MM.1S (cell line): Measurements from ENCODE around the gene CXCL11.

Experiments used
- DNase-seq: peaks from one replicate; pipeline ENCODE4 v3.0.0-alpha.2; 2015
- H2AFZ ChIP-seq: fragments of 300-600 bp; sonication (generic); 2 replicates; pipeline ENCODE4 v1.6.0; 2016; ENCODE audit warnings: antibody characterized with exemption, low read length
- H3F3A ChIP-seq: fragments of 300-600 bp; sonication (generic); 2 replicates; pipeline ENCODE4 v1.6.1; 2016; ENCODE audit warnings: mild to moderate bottlenecking, antibody characterized with exemption, low read length, moderate library complexity, mixed read lengths; ENCODE audit not compliant: insufficient read depth
- H3K27ac ChIP-seq: fragments of 300-600 bp; sonication (generic); 2 replicates; pipeline ENCODE4 v1.5.1; 2016; ENCODE audit warnings: mild to moderate bottlenecking, low read length
- H3K27me3 ChIP-seq: fragments of 300-600 bp; sonication (generic); replicated peaks from 2 replicates; pipeline ENCODE4 v1.6.0; 2016; ENCODE audit warnings: low read length; ENCODE audit not compliant: insufficient read depth
- H3K36me3 ChIP-seq: fragments of 300-600 bp; sonication (generic); replicated peaks from 2 replicates; pipeline ENCODE4 v1.6.1; 2016; ENCODE audit warnings: mild to moderate bottlenecking, low read length, mixed read lengths; ENCODE audit not compliant: insufficient read depth
- H3K4me1 ChIP-seq: fragments of 300-600 bp; sonication (generic); 2 replicates; pipeline ENCODE4 v1.6.1; 2016; ENCODE audit warnings: low read length, mixed read lengths
- H3K4me2 ChIP-seq: fragments of 300-600 bp; sonication (generic); 2 replicates; pipeline ENCODE4 v1.6.0; 2016; ENCODE audit warnings: low read depth, low read length
- H3K4me3 ChIP-seq: fragments of 300-600 bp; sonication (generic); 2 replicates; pipeline ENCODE4 v1.5.1; 2016; ENCODE audit warnings: low read length, mixed read lengths
- H3K79me2 ChIP-seq: fragments of 300-600 bp; sonication (generic); 2 replicates; pipeline ENCODE4 v1.6.1; 2016; ENCODE audit warnings: mixed run types, low read length, mixed read lengths
- H3K9ac ChIP-seq: fragments of 300-600 bp; sonication (generic); 2 replicates; pipeline ENCODE4 v1.6.1; 2016; ENCODE audit warnings: low read length, mixed read lengths
- H3K9me2 ChIP-seq: fragments of 300-600 bp; sonication (generic); replicated peaks from 2 replicates; pipeline ENCODE4 v1.6.1; 2016; ENCODE audit warnings: mild to moderate bottlenecking, low read length, mixed read lengths; ENCODE audit not compliant: insufficient read depth
- H3K9me3 ChIP-seq: fragments of 300-600 bp; sonication (generic); replicated peaks from 2 replicates; pipeline ENCODE4 v1.6.1; 2016; ENCODE audit warnings: mild to moderate bottlenecking, low read length, mixed read lengths; ENCODE audit not compliant: insufficient read depth
- H4K20me1 ChIP-seq: fragments of 300-600 bp; sonication (generic); 2 replicates; pipeline ENCODE4 v1.6.1; 2016; ENCODE audit warnings: mild to moderate bottlenecking, low read length, moderate library complexity, mixed read lengths; ENCODE audit not compliant: insufficient read depth
- CTCF ChIP-seq: fragments of 300-600 bp; sonication (generic); IDR thresholded peaks from 2 replicates; pipeline ENCODE4 v1.5.1; 2016; ENCODE audit warnings: antibody characterized with exemption, low read length, mixed read lengths
- EZH2 ChIP-seq: fragments of 300-600 bp; sonication (generic); optimal IDR thresholded peaks from 2 replicates; pipeline ENCODE3; 2017; ENCODE audit warnings: low read depth, mild to moderate bottlenecking, antibody characterized with exemption, low read length, mixed read lengths
- EZH2phosphoT487 ChIP-seq: fragments of 300-600 bp; sonication (generic); IDR thresholded peaks from 2 replicates; pipeline ENCODE4 v1.6.1; 2018; ENCODE audit warnings: antibody characterized with exemption, low read length

The CXCL11 gene

GRCh38 chr4:76035799-76036380, at the start of gene CXCL11:
Gene CXCL11, minus strand, starts transcription at chr4:76036070. Its CDS starts 83 bp downstream, at chr4:76035987.
- Histone ChIP-seq H3K4me3 (no peak within 1 kb of the TSS), H3K79me2 (no peaks in the 10 kb centered on the region), H3F3A (no peaks in the 10 kb centered on the region), H3K9me3 (no peaks in the 10 kb centered on the region), H3K9ac (no peak within 1 kb of the TSS), H4K20me1 (no peaks in the 10 kb centered on the region), H3K4me1 (no peaks in the 10 kb centered on the region), H3K36me3 (no peaks in the 10 kb centered on the region), H3K9me2 (no peaks in the 10 kb centered on the region), H3K27me3 (0 out of 2 replicates have a peak, but pooled peaks cover 3% of the 10 kb centered on the region), H2AFZ (no peak within 1 kb of the TSS), H3K27ac (no peak within 1 kb of the TSS), H3K4me2 (no peak within 1 kb of the TSS)
- DNase-seq = no peak
- TF ChIP-seq EZH2phosphoT487 (no peak), EZH2 (no peak), CTCF (no peak)

GRCh38 chr4:76084542-76084941, 48.7 kb upstream of the CXCL11 start:
- Histone ChIP-seq H2AFZ (no peak overlapping the region), H3K4me2 (no peak overlapping the region), H3K4me1 (no peaks in the 10 kb centered on the region), H3K36me3 (no peaks in the 10 kb centered on the region), H3K9me3 (no peaks in the 10 kb centered on the region), H3K27ac (no peak overlapping the region), H4K20me1 (no peaks in the 10 kb centered on the region), H3F3A (no peaks in the 10 kb centered on the region), H3K27me3 (no peaks in the 10 kb centered on the region), H3K79me2 (no peaks in the 10 kb centered on the region), H3K9me2 (no peaks in the 10 kb centered on the region), H3K9ac (no peak overlapping the region), H3K4me3 (no peak overlapping the region)
- no peak for DNase-seq
- no peak for TF ChIP-seq EZH2phosphoT487
- no peak for TF ChIP-seq EZH2
- TF ChIP-seq CTCF = no peak

GRCh38 chr4:76083386-76083988, 47.6 kb upstream of the CXCL11 start:
- Histone ChIP-seq H3F3A (no peaks in the 10 kb centered on the region), H3K79me2 (no peaks in the 10 kb centered on the region), H3K9me3 (no peaks in the 10 kb centered on the region), H3K9me2 (no peaks in the 10 kb centered on the region), H3K9ac (no peak overlapping the region), H3K4me2 (no peak overlapping the region), H3K4me3 (no peak overlapping the region), H3K36me3 (no peaks in the 10 kb centered on the region), H3K4me1 (no peaks in the 10 kb centered on the region), H2AFZ (no peak overlapping the region), H4K20me1 (no peaks in the 10 kb centered on the region), H3K27me3 (no peaks in the 10 kb centered on the region), H3K27ac (no peak overlapping the region)
- no peak for TF ChIP-seq EZH2
- no peak for TF ChIP-seq CTCF
- no peak for TF ChIP-seq EZH2phosphoT487
- DNase-seq = no peak
